Trophoblast cell (in vitro differentiated cells and primary cell): Measurements from ENCODE around the gene PCNX4.

ENCODE experiments used
- DNase-seq, 2 donors: peaks; one replicate each; pipeline ENCODE4 v3.0.0-alpha.2; 2016
- H2AFZ ChIP-seq: 2 replicates; pipeline ENCODE4 v1.6.1; 2013; ENCODE audit warnings: low read length, moderate library complexity, mild to moderate bottlenecking; ENCODE audit not compliant: insufficient read depth, poor library complexity
- H2AK5ac ChIP-seq: 2 replicates; pipeline ENCODE4 v1.6.1; 2013; ENCODE audit warnings: mild to moderate bottlenecking, low read length
- H2BK120ac ChIP-seq: 2 replicates; pipeline ENCODE4 v1.6.1; 2013; ENCODE audit warnings: low read length, mild to moderate bottlenecking, moderate library complexity; ENCODE audit not compliant: insufficient read depth, poor library complexity
- H2BK12ac ChIP-seq: 2 replicates; pipeline ENCODE4 v1.6.1; 2013; ENCODE audit warnings: mild to moderate bottlenecking, low read length, moderate library complexity
- H2BK5ac ChIP-seq: 2 replicates; pipeline ENCODE4 v1.6.1; 2013; ENCODE audit warnings: low read length, low read depth, moderate library complexity, mild to moderate bottlenecking; ENCODE audit not compliant: poor library complexity
- H3K14ac ChIP-seq: 2 replicates; pipeline ENCODE4 v1.6.1; 2013; ENCODE audit warnings: mild to moderate bottlenecking, low read length
- H3K18ac ChIP-seq: 2 replicates; pipeline ENCODE4 v1.6.1; 2013; ENCODE audit warnings: mild to moderate bottlenecking, low read length
- H3K23ac ChIP-seq: 2 replicates; pipeline ENCODE4 v1.6.1; 2013; ENCODE audit warnings: low read length
- H3K27ac ChIP-seq: 2 replicates; pipeline ENCODE4 v1.5.1; 2013; ENCODE audit warnings: low read depth, mild to moderate bottlenecking, inconsistent platforms, low read length, moderate library complexity
- H3K27me3 ChIP-seq: 2 replicates; pipeline ENCODE4 v1.6.1; 2013; ENCODE audit warnings: inconsistent platforms, mild to moderate bottlenecking, low read length, moderate library complexity; ENCODE audit not compliant: insufficient read depth
- H3K36me3 ChIP-seq, 2 experiments: 1 replicate in 1 of 2; 2 replicates in 1 of 2; pipeline ENCODE4 v1.6.1; 2013; ENCODE audit warnings: low read length in 2 of 2, mild to moderate bottlenecking in 2 of 2, moderate library complexity in 1 of 2; ENCODE audit not compliant: insufficient read depth in 2 of 2, control insufficient read depth in 1 of 2
- H3K4ac ChIP-seq: 2 replicates; pipeline ENCODE4 v1.6.1; 2013; ENCODE audit warnings: low read depth, mild to moderate bottlenecking, low read length, moderate library complexity
- H3K4me1 ChIP-seq, 2 experiments: 1 replicate in 1 of 2; 2 replicates in 1 of 2; pipeline ENCODE4 v1.6.1; 2013; ENCODE audit warnings: low read length in 2 of 2, mild to moderate bottlenecking in 2 of 2, moderate library complexity in 1 of 2; ENCODE audit not compliant: insufficient read depth in 2 of 2, control insufficient read depth in 1 of 2
- H3K4me2 ChIP-seq: 2 replicates; pipeline ENCODE4 v1.6.1; 2013; ENCODE audit warnings: inconsistent platforms, mild to moderate bottlenecking, low read length, moderate library complexity
- H3K4me3 ChIP-seq: 2 replicates; pipeline ENCODE4 v1.5.1; 2013; ENCODE audit warnings: mild to moderate bottlenecking, low read depth, low read length, inconsistent platforms
- H3K79me1 ChIP-seq: one replicate; pipeline ENCODE4 v1.6.1; 2013; ENCODE audit warnings: low read length
- H3K79me2 ChIP-seq: 2 replicates; pipeline ENCODE4 v1.6.1; 2013; ENCODE audit warnings: low read length, mild to moderate bottlenecking; ENCODE audit not compliant: control insufficient read depth, insufficient read depth, poor library complexity
- H3K9ac ChIP-seq: 2 replicates; pipeline ENCODE4 v1.6.1; 2013; ENCODE audit warnings: mild to moderate bottlenecking, low read length
- H3K9me3 ChIP-seq: 2 replicates; pipeline ENCODE4 v1.6.1; 2013; ENCODE audit warnings: low read depth, mild to moderate bottlenecking, control low read depth, inconsistent platforms, low read length; ENCODE audit not compliant: insufficient read depth
- H4K12ac ChIP-seq: 2 replicates; pipeline ENCODE4 v1.6.1; 2013; ENCODE audit warnings: low read depth, mild to moderate bottlenecking, low read length, moderate library complexity
- H4K8ac ChIP-seq: 2 replicates; pipeline ENCODE4 v1.6.1; 2013; ENCODE audit warnings: low read depth, mild to moderate bottlenecking, low read length, moderate library complexity
- H4K91ac ChIP-seq: one replicate; pipeline ENCODE4 v1.6.1; 2013; ENCODE audit warnings: low read depth, mild to moderate bottlenecking, low read length, moderate library complexity
- WGBS: extraction: QIAGEN DNeasy Blood & Tissue Kit; methylation state at CpG from one replicate; pipeline ENCODE4 v1.1.7; 2013; ENCODE audit warnings: missing lambda C conversion rate; ENCODE audit not compliant: insufficient read length, insufficient coverage; ENCODE audit errors: extremely low coverage; 5-methylcytosine and 5-hydroxymethylcytosine counted together

The PCNX4 gene

DNA sequence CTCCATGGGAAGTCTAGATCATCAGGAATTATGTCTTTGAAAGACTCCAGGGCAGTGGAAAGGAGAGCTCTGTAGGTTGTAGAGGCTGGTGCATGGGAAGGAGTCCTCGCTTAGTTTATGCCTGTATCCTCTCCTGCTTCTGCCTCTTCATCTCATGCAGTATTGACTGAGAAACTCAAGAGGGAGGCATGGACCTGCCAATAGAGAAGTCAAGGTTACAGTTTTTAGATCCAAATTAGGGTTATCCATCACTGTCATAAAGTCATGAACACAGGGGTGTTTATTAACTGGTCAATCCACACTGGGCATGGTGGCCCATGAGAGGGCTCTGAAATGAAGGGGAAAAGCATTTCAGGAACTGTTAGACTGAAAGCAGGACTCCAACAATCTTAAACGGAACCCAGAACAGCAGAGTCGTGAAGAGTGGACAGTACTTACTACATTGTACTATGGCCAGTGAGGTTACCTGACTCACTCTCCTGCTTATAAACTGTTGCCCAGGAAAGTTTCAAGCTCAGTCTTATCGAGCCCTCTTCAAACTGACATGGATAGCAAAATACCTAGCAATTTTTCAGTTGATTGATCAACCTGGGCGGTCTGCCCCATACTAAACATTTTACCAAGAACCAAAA, 103.6 kb downstream of the PCNX4 start:
- Histone ChIP-seq H3K14ac (no peak overlapping the region), H2AFZ (no peak overlapping the region), H3K4me1 (no peaks in the 10 kb centered on the region), H3K9me3 (no peaks in the 10 kb centered on the region), H2BK120ac (no peak overlapping the region), H4K12ac (no peak overlapping the region), H3K4ac (no peak overlapping the region), H2BK5ac (no peak overlapping the region), H3K4me3 (no peak overlapping the region), H4K91ac (no peak overlapping the region), H3K23ac (no peak overlapping the region), H3K27me3 (no peaks in the 10 kb centered on the region), H3K27ac (no peak overlapping the region), H2AK5ac (no peak overlapping the region), H4K8ac (no peak overlapping the region), H3K18ac (no peak overlapping the region), H2BK12ac (no peak overlapping the region), H3K9ac (no peak overlapping the region), H3K4me2 (no peak overlapping the region), H3K36me3 (no peaks in the 10 kb centered on the region), H3K79me1 (no peaks in the 10 kb centered on the region), H3K79me2 (no peaks in the 10 kb centered on the region)
- no peak for DNase-seq
- no CpG with 5 or more reads among the region's 5 CpGs for WGBS

DNA sequence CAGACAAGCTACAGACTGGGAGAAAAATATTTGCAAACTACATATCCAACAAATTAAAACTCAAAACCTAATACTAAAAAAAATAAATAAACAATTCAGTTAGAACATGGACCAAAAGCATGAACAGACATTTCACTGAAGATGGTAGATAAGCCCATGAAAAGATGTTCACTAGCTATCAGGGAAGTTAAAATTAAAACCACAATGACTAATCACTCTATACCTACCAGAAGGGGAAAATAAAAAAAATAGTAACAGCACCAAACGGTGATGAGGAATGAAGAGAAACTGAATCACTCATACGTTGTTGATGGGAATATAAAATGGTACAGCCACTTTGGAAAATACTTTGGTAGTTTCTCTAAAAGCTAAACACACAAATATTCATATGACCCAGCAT, 104.6 kb downstream of the PCNX4 start:
- Histone ChIP-seq H3K27me3 (no peaks in the 10 kb centered on the region), H4K91ac (no peak overlapping the region), H4K8ac (no peak overlapping the region), H3K23ac (no peak overlapping the region), H3K4me3 (no peak overlapping the region), H3K79me1 (no peaks in the 10 kb centered on the region), H4K12ac (no peak overlapping the region), H2BK12ac (no peak overlapping the region), H3K4ac (no peak overlapping the region), H3K4me2 (no peak overlapping the region), H2AFZ (no peak overlapping the region), H3K9ac (no peak overlapping the region), H3K18ac (no peak overlapping the region), H3K4me1 (no peaks in the 10 kb centered on the region), H2AK5ac (no peak overlapping the region), H2BK5ac (no peak overlapping the region), H3K27ac (no peak overlapping the region), H2BK120ac (no peak overlapping the region), H3K9me3 (no peaks in the 10 kb centered on the region), H3K79me2 (no peaks in the 10 kb centered on the region), H3K14ac (no peak overlapping the region), H3K36me3 (no peaks in the 10 kb centered on the region)
- DNase-seq, result no peak
- WGBS, result no CpG with 5 or more reads among the region's 2 CpGs

DNA sequence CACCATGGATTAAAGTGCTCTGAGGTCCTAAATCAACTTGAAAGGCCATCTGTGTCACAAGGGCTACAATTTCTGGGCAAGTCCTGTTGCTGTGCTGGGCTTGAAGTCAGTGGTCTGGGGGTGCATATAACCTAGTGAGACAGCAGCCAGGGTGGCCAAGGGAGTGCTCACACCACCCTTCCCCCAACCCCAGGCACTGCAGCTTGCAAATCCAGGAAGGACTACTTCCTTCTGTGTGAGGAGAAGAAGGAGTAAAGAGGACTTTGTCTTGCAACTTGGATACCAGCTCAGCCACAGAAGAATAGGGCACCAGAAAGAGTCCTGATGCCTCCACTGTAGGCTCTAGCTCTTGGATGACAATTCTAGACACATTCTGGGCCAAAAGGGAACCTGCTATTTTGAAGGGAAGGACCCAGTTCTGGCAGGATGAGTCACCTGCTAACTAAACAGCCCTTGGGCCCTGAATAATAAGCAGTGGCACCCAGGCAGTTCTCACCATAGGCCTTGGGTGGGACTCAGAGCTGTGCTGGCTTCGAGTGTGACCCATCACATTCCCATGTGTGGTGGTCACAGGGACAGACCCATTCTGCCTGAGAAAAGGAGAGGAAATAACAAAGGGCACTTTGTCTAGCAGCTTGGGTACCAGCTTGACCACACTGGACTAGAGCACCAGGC, 106.0 kb downstream of the PCNX4 start:
- no CpG with 5 or more reads among the region's 1 CpG for WGBS
- Histone ChIP-seq H3K79me1 (no peaks in the 10 kb centered on the region), H2BK5ac (no peak overlapping the region), H3K4me2 (no peak overlapping the region), H2BK120ac (no peak overlapping the region), H4K8ac (no peak overlapping the region), H3K27me3 (no peaks in the 10 kb centered on the region), H3K4me1 (no peaks in the 10 kb centered on the region), H2BK12ac (no peak overlapping the region), H3K9ac (no peak overlapping the region), H3K14ac (no peak overlapping the region), H3K36me3 (no peaks in the 10 kb centered on the region), H3K18ac (no peak overlapping the region), H4K12ac (no peak overlapping the region), H3K4me3 (no peak overlapping the region), H2AFZ (no peak overlapping the region), H3K23ac (no peak overlapping the region), H3K4ac (no peak overlapping the region), H3K27ac (no peak overlapping the region), H3K9me3 (no peaks in the 10 kb centered on the region), H3K79me2 (no peaks in the 10 kb centered on the region), H4K91ac (no peak overlapping the region), H2AK5ac (no peak overlapping the region)
- no peak for DNase-seq

DNA sequence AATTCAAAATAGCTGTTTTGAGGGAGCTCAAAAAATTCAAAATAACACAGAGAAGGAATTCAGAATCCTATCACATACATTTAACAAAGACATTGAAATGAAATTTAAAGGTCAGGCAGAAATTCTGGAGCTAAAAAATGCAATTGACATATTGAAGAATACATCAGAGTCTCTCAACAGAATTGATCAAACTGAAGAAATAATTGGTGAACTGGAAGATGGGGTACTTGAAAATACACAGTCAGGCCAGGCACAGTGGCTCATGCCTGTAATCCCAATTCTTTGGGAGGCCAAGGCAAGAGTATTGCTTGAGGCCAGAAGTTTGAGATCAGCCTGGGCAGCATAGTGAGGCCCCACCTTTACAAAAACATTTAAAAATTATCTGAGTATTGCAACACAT, 107.6 kb downstream of the PCNX4 start:
- Histone ChIP-seq H2BK12ac (no peak overlapping the region), H3K4ac (no peak overlapping the region), H3K14ac (no peak overlapping the region), H3K79me2 (no peaks in the 10 kb centered on the region), H3K36me3 (no peaks in the 10 kb centered on the region), H3K23ac (no peak overlapping the region), H3K79me1 (no peaks in the 10 kb centered on the region), H2BK5ac (no peak overlapping the region), H3K4me3 (no peak overlapping the region), H3K18ac (no peak overlapping the region), H2AFZ (no peak overlapping the region), H3K4me2 (no peak overlapping the region), H3K9me3 (no peaks in the 10 kb centered on the region), H3K4me1 (no peaks in the 10 kb centered on the region), H4K91ac (no peak overlapping the region), H3K9ac (no peak overlapping the region), H4K8ac (no peak overlapping the region), H3K27me3 (no peaks in the 10 kb centered on the region), H2BK120ac (no peak overlapping the region), H3K27ac (no peak overlapping the region), H2AK5ac (no peak overlapping the region), H4K12ac (no peak overlapping the region)
- DNase-seq, result no peak
